HG03460 (cell line): ENCODE data around the gene PRKG1.

ENCODE experiments used
- ATAC-seq: cut with Tn5 transposase; IDR thresholded peaks from one replicate; pipeline ENCODE4 v1.9.1; 2021; ENCODE audit not compliant: unreplicated experiment

The PRKG1 gene

GRCh38 chr10:51075873-51076229, 1.6 kb downstream of the PRKG1 start:
- ATAC-seq, result no peak

GRCh38 chr10:51076299-51076841, 2.1 kb downstream of the PRKG1 start:
- ATAC-seq, result no peak

GRCh38 chr10:51077074-51077473, 2.8 kb downstream of the PRKG1 start:
- ATAC-seq, result no peak

- no peak for ATAC-seq
These were observed 3.2 kb downstream of the PRKG1 start for GRCh38 chr10:51077507-51077906.

DNA sequence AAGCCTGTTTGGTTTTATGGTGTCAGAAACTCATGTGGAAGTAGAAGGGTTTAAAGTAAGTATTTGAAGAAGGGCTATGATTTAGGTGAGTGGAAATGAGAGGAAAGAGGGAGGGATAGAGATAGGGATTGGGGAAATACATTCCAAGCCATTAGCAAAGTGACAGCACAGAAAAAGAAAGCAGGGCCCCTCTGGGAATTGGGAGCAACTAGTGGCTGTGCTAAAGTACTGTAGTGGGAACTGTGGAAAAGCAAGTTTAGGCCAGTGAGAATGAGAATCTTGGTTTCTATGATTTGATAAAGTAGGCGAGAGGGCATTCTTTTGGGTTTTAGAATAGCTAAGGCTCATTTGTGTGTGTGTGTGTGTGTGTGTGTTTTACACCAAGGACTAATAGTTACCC, 5.0 kb downstream of the PRKG1 start:
- ATAC-seq, result no peak

- no peak for ATAC-seq
These were observed 5.5 kb downstream of the PRKG1 start for GRCh38 chr10:51079766-51080165.

GRCh38 chr10:51080311-51081006, 6.2 kb downstream of the PRKG1 start:
- ATAC-seq, result no peak

- no peak for ATAC-seq
These were observed 8.6 kb downstream of the PRKG1 start for GRCh38 chr10:51082857-51083256.

GRCh38 chr10:51083356-51083853, 9.1 kb downstream of the PRKG1 start:
- no peak for ATAC-seq

- ATAC-seq, result no peak
These were observed 10.9 kb downstream of the PRKG1 start for GRCh38 chr10:51085204-51085603.

DNA sequence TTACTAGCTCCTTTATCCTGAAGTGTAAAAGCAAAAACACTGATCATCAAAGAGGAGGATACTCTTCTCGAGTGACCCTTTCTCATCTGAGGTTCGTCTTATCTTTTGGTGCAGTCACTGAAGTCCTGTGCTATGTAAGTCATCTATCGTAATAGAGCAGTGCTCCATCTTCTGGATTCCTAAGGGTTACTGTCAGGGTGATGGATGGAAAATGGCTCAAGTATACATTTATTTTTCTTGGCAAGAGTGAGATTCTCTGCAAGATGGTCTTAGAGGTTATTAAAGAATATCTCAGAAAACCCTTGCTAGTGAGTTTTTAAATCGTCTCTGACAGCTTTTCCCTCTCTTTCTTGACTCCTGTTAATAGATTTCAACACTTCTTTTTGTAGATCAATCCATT, 12.4 kb downstream of the PRKG1 start:
- no peak for ATAC-seq

- no peak for ATAC-seq
These were observed 12.8 kb downstream of the PRKG1 start for GRCh38 chr10:51087114-51087513.

GRCh38 chr10:51090190-51090589, 15.9 kb downstream of the PRKG1 start:
- no peak for ATAC-seq

DNA sequence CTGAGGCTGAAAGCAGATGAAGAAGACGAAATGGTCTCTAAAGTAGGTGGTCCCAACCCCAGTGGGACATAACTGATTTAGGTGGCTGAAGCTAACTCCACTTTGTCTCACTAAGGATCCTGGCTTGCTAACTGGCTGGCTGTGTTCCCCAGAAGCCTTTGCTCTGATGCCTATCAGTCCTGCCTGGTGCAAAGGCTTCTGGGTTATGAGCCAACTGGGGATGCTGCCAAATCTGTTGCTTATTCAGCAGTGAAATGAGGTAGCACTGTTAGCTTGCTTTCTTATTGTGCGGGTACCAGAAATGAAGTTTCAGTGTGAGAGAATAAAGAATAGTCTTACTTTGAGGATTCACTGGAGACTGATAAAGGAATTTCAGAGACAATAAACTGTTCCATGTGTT, 18.1 kb downstream of the PRKG1 start:
- ATAC-seq, result no peak

- ATAC-seq, result no peak
These were observed 21.2 kb downstream of the PRKG1 start for GRCh38 chr10:51095444-51095843.

DNA sequence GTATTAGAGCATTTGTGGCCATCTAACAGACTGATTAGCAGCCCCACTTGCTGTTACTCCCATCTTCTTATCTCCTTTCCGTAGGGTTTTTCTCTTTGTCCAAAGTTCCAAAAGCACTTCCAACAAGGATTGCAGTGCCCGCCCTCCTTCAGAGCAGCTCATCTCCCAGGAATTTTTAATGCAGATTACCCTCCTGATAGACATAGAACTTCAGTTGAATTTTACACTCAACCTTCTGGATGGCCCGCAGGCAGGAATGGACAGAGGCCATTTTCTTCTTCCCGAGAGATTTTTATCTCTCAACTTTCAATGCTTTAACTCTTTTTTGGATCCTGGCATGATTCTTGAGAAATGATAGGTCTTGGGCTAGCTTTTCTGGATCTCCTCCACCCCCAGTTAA, 23.3 kb downstream of the PRKG1 start:
- ATAC-seq, result no peak

DNA sequence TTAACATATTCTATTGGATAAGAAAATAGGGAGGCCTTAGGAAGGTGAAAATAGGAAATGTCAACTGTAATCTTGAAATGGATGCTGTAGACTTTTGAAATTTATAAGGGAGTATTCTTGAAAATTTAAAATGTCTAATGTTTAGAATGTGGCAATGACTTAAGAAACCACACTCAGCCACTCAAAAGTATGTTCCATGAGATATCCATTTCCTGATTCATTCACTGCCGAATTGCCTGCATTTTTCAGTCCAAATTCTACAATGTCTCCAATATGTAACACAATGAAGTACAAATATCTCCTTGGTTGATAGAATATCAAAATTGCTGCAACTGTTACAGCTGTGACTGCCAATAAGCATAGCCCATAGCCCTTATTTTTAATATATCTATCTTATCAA, 25.9 kb downstream of the PRKG1 start:
- ATAC-seq, result no peak

DNA sequence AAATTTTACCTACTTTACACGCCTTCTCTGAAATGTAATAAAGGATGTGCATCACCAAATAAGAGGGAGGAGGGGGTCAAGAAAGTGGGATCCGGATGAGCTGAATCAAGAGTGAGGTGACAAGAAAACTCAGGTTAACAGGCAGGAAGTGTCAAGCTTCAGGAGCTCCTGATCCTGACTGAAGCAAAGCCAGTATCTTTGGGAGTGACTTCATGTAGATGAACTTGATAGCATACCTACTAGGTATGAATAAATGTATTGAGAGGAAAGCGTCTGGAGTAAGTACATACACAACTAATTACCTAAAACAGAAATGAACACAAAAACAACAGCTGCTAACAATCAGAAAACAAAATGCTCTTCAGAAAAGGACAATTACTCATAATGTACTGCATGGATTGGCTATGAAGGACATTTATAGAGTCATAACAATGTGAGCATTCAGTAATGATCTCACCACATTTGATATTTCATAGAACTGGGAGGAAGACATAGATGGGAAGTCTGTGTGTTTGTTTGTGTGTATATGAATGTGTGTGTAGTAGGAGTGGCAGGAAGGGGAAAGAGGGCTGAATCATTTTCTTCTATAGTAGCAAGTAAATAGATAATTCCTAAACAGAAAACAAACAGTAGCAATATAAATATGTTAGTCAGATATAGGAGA, 29.4 kb downstream of the PRKG1 start:
- no peak for ATAC-seq

GRCh38 chr10:51106311-51106945, 32.1 kb downstream of the PRKG1 start:
- ATAC-seq, result no peak

DNA sequence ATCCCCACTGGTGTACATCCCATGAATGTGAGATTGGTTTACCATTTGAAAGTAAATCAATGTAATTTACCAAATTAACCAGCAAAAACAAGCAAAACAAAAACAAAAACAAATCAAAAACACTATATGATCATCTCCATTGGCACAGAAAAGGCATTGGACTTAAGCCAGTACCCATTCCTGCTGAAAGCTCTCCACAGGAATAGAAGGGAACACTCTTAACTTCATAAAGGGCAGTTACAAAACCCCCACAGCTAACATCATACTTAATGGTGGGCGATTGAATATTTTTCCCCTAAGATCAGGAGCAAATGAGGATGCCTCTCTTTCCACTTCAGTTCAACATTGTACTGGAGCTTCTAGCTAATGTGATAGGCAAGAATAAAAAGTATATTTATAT, 34.1 kb downstream of the PRKG1 start:
- no peak for ATAC-seq

- ATAC-seq, result no peak
These were observed 35.7 kb downstream of the PRKG1 start for GRCh38 chr10:51109801-51110533.
